Measurements from ENCODE around the gene ITIH2.
"Not testable (repeated sequence)": the region's sequence is repeated elsewhere in the genome, so short reads cannot be mapped to it uniquely, and the experiment has no call there.

ITIH2 gene

DNA sequence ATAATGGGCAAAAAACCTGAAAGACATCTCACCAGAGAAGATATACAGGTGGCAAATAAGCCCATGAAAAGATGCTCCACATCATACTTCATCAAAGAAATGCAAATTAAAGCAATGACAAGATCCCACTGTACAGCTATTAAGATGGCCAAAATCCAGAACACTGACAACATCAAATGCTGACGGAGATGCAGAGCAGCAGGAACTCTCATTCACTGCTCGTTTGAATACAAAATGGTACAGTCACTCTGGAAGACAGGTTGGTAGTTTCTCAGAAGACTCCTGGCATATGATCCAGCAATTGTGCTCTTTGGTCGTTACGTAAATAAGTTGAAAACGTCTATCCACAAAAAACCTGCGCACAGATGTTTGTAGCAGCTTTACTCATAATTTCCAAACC, 49.1 kb downstream of the ITIH2 start:
- DNase-seq: no peak

DNA sequence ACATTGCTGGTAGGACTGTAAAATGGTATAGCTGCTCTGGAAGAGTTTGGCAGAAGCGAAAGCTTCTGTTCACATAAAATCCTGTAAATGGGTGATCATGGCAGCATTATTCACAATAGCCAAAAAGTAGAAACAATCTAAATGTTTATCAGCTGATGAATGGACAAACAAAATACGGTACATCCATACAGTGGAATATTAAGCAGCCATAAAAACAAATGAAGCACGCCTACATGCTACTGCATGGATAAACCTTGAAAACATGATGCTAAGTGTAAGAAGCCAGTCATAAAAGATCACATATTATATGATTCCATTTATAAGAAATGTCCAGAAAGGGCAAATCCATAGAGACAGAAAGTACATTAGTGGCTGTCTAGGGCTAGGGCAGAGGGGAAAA, 52.0 kb downstream of the ITIH2 start:
- no peak for DNase-seq

DNA sequence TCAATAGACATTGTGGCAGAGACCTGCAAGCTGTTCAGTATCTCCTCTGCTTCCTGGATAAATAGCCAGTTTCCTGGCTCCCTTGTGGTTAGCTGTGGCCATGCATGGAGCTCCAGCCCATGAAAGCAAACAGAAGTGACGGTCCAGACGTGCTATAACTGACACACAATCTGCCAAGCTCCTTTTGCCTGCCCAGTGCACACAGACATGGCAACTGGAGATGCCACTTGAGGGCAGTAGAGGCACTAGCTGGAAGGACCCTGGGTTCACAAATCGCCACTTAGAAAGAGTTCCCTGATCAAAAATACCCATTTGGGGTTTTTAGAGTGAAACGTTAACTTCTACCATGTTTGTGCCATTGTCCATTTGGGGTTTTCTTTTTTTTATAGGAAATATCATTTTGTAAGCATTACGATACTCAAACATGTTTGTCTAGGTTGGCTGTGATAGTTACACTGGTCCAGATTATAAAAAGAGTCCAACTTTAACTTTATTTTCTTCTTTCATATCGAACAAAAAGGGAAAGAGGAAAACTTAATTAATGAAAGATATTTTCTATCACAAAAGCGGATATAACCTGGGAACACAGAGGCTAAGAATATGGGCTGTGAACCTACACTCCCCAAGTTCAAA, 53.4 kb downstream of the ITIH2 start:
- DNase-seq: no peak

DNA sequence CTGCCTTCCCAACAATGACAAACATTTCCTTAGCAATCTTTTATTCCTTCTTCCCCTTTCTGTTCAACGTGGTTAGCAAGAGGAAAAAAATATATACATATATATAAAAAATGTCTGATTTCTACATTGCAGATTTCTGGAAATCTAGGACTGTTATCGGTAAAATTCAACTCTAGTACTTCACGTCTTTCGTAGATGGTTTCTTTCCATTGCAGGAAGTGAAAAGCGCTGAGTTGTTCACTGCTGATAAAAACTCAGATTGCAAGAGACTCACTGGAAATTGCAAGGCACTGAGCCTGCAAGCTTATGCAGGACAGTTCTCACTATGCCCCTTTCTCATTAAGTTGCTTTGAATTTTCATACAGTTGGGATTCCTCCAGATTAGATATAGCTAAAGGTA, 60.8 kb downstream of the ITIH2 start:
- DNase-seq: no peak

DNA sequence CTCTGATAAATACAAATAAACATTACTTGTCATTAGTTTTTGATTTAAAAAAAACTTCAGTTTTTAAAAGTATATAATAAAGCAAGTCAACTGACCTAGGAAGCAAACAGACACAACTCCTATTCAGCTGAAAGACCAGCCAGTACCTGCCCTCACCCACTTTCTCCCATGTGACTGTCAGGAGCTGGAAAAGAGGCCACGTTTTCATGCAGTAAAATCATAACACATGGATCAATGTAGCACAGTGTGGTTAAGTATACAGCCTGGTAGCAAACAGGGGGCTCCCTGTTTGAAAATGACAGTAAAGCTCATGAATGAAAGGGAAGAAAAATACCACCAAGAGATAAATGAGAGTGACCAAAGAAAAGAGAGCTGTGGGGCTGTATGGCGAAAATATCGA, 63.1 kb downstream of the ITIH2 start:
- DNase-seq: no peak

DNA sequence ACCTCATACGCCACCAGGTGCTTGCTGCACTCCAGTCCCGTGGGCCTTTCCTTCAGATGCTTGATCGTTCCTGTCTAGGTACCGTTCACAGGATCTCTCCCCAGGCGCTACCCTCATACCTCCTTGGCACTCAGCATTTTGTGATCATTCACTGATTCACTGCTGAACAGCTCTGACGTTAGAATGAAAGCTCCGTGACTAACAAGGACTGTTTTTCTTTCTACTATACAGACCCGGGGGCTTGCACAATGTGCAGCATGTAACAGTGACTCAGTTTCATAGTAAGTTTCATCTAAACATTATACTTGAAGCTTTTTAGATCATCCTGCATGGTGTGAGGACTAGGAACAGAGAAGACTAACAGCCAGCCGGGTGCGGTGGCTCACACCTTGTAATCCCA, 64.1 kb downstream of the ITIH2 start:
- DNase-seq: no peak

DNA sequence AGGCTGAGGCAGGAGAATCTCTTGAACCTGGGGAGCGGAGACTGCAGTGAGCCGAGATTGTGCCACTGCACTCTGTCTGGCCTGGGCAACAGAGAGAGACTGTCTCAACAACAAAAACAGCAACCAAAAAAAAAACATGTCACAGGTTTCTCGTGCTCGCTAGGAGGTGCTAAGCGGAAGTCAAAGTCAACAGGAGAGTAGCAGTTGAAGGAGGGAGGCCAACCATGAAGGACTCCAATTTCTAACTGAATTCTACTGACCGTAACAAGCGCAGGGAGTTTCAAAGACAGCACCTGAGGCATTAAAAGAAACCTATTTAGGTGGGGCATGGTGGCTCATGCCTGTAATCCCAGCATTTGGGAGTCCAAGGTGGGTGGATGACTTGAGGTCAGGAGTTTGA, 65.3 kb downstream of the ITIH2 start:
- no peak for DNase-seq

DNA sequence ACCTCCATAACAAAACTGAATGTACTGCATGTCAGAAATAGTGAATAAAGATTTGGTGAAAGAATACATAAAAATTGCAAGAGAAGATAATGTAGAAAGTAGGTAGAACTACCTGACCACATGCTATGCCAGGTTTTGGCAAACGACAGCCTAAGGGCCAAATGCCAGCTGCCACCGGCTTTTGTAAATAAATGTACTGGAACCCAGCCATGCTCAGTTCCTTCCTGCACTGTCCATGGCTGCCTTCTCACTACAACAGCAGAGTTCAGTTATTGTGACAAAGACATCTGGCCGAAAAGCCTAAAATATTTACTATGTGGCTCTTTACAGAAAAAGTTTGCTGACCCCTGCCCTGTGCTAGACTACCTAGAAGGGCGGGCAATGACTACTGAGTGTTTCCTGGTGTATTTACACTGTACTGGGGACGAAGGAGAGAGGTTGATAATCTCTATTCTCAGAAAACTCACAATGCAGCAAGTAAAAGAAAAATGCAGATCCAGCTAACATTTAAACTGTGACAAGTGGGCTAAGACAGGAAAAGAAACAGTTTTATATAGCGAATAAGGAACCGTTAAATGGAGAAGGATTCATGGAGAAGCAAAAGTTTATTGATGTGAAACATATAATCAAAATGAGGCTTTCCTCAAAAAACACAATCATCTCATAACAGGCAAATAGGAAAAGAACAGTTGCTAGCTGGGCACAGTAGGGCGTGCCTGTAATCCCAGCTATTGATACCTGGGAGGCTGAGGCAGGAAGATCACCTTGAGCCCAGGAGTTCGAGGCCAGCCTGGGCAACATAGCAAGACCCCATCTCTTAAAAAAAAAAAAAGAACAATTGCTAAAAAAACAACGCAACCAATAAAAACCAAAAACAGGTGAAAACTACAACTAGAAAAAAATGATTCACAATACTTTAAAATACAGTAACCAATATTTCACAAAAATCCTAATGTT, 71.0 kb downstream of the ITIH2 start:
- DNase-seq: no peak

DNA sequence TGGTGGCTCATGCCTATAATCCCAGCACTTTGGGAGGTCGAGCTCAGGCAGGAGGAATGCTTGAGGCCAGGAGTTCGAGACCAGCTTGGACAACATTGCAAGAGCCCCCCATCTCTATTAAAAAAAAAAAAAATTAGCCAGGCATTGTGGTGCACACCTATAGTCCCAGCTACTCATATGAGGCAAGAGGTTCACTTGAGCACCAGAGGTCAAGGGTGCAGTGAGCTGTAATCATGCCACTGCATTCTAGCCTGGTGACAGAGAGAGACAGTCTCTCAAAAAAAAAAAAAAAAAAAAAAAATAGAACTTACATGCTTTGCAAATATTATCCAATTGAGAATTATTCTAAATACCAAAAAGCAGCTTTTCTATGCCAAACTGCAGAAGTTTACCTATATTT, 73.7 kb downstream of the ITIH2 start:
- DNase-seq: no peak

DNA sequence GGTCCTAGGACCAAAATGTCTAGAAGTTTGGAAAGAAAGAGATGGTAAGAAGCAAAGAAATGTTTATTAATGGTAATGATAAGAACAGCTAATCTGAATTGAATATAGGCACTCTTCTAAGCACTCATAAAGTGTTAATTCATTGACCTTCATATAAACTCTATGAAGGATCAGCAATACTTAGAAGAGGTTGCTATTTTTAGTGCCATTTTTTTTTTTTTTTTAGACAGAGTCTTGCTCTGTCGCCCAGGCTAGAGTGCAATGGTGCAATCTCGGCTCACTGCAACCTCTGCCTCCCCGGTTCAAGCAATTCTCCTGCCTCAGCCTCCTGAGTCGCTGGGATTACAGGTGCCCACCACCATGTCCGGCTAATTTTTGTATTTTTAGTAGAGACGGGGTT, 79.1 kb downstream of the ITIH2 start:
- not testable (repeated sequence) for DNase-seq

DNA sequence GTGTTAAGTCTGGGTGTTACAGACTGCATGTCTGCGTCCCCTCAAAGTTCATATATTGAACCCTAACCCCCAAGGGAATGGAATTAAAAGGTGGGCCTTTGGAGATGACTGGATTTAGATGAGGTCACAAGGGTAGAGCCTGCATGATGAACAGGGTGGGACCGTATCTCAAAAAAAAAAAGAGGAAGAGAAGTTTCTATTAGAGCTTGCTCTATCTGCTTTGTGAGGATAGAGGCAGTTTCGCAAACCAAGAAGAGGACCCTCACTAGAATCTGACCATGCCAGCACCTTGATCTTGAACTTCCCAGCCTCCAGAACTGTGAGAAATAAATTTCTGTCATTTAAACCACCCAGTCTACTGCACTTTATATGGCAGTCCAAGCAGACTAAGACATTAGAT, 83.3 kb downstream of the ITIH2 start:
- DNase-seq: no peak

DNA sequence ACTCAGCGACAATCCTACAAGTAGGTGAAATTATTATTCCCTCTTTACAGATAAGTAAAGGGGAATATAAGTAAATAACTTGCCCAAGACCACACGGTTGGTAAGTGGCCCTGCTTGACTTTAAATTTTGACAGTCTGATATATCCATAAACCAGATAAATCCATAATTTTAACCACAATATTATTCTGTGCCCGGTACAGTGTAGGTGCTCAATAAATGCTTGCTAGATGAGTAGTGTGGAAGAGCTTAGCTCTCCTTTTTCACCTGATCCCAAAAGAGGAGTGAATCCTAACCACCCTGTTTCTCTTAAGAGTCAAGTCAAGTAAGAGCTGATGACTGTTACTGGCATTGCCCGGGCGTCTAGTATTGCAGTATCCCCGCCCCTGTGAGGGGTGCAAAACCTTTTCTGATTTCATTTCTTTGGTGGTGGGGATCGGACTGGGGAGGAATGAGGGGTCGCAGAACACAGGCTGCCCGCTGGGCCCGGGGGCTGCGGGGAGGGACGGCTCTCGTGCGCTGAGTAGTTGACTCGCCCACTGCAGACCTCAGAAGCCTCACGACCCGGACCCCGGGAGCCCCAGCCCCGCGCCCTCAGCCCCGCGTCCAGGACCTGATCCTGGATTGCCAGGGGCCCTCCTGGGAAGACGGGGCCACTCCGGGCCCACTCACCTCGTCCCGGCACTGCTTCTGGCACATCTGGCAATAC, 84.2 kb downstream of the ITIH2 start:
- DNase-seq: no peak

DNA sequence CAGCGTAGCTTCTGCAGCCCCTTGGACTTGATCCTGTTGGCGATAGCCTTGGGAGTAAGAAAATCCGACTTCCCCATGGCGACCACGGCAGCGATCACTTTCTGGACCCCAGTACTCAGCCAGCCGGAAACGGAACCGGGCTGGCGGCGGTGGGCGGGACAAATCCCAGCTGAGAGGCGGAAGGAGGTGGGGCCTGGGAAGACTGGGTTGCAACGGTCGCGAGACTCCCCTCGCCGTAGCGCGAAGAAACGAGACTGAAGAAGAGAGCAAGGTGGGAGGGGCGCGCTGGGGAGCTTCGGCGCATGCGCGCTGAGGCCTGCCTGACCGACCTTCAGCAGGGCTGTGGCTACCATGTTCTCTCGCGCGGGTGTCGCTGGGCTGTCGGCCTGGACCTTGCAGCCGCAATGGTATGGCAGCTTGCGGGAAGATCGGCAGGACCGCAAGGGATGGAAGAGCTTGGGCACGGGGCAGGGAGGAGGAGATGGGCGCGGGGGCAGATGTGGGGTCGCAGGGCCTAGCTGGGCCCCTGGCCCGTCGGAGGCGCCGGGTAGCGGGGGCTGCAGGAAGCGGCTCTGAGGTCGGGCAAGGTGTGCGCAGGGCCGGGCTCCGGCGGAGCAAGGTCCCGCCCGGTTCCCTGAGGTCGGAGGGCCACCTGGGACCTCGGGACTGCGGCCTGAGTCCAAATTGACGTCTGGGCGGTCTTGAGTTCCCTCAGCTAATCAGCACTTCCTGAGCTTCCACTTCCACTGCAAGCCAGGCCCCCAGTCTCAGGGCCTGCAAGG, 84.9 kb downstream of the ITIH2 start, which contains the start of the genes ATP5F1C and KIN:
TSS of gene ATP5F1C (plus strand) at position 321 of the 782 bp plus-strand sequence. CDS start at position 352, 31 bp downstream.
TSS of gene KIN (minus strand) at position 137 of the 782 bp plus-strand sequence. CDS start at position 77, 60 bp downstream.
- peak; percentile 99 for DNase-seq

DNA sequence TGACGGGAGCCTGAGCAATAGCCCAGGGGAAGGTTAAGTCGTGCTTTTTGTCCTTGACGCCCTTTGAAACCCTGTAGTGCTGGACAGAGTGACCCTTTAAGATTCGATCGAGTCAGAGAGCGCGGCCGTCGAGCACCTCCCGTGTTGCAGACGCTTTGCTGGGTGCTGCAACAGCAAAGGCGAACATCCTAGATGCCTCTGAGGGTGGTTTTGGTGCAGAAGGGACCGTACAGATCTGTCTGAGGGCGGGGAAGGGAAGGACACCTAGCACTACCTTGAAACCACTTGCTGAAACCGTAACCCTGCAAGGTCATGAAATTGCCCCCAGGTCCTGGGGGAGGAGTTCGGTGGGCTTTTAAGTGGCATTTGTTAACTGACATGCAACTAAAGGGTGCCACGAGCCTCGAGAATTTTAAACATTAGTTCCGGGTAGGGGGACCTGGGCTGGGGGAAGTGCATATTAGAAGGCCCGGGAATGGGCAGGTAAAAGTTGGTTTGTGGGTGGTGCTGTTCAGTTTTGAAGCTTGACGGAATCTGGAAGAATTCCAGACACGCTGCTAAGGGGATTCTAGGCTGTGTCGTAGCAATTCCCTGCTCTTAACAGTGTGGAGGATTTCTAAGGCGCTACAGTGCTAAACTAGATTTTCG, 85.6 kb downstream of the ITIH2 start:
- DNase-seq: no peak

DNA sequence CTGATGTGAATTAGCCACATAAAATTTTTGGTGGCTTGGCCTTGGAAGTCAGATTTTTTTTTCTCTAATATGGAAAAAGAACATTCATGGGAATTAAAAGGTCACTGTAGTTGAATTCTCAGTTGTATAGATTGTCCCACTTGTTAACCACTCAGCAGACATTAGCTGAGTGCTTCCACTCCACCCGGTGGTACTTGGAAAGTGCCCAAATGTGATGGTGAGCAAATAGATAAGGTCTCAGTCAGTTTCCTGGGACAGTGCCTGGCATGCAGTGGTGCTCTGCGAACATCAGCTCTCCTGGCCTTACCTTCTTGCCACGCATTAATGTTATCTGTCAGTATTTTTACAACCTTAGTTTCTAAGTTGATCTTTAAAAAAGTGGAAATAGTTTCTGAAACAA, 86.3 kb downstream of the ITIH2 start:
- DNase-seq: no peak

DNA sequence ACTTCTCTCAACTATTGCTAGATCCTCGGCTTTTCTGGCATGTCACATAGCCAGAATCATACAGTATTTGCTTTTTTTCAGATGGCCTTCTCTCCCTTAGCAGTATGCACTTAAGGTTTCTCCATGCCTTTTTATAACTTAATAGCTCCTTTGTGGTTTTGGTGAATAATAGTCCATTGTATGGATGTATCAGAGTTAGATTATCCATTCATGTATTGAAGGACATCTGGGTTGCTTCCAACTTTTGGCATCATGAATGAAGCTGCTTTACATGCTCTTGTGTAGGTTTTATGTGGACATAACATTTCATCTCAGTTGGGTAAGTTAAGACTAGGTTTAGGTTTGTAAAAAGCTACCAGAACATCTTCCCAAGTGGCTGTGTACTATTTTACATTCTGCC, 89.4 kb downstream of the ITIH2 start:
- no peak for DNase-seq

DNA sequence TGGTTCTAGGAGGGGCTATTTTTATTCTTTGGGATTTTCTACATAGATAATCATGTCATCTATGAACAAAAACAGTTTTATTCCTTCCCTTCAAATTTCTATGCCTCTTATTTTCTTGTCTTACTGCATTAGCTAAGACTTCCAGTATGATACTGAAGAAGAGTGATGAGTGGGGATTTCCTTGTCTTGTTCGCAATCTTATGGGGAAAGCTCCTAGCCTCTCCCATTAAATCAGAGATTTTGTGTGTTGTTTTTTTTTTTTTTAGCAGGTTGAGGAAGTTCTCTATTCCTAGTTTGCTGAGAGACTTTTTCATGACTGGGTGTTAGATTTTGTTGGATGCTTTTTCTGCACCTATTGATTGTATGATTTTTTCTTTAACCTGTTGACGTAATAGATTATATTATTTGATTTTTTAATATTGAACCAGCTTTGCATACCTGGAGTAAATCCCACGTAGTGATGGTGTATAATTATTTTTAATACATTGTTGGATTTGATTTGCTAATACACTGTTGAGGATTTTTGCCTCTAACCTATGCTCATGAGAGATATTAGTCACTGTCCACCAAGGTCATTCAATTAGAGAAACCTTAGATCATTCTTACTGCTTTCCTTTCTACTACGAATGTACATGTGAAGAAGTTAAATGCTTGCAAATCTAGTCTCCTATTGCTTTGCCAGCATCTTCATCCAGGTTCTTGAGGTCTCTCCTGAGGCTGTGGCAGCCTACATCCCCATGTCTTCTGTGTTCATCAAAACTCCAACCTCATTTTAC, 91.3 kb downstream of the ITIH2 start:
- DNase-seq: no peak

DNA sequence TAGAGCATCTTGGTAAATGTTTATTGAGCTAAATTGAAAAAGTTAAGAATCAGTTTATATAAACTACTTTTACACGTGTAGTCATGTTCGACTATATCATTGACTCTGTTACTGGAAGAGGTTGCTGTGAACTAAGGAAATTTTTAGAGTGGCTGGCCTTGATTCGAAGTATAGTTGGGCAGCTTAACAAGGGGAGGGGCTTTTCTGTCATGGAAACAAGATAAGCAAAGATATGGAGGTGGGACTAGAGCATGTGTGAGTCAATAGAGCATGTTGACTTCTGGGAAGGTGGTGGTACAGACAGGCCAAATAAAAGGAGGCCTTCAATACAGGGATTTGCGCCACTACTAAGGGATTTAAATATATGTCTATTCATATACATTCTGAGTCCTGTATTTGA, 92.5 kb downstream of the ITIH2 start:
- no peak for DNase-seq

DNA sequence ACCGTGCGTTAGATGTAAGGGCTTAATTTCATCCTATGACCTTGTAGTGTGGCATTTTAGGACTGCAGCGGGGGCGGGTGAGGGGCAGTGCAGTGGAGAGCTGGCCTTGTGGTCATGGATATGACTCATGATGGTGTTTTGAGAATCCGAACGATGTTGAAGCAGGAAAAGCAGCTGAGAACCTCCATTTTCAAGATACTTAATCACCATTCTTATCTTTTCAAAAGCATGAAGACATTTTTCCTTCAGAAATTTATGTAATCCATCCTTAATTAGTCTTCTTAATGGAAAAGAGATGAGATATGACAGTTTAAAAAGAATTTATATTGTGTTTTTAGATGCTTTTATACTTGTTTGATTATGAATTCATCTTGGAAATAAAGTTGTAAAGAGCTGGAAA, 94.5 kb downstream of the ITIH2 start:
- peak; percentile 26 for DNase-seq

Measured in right hindlimb (tissue), 1 donor.